PFSK-1 (cell line): ENCODE results near the gene ZBTB24.

Experiments
- POLR2AphosphoS5 ChIP-seq: IDR thresholded peaks from 2 replicates; pipeline ENCODE4 v1.6.1; 2012; ENCODE audit warnings: low read depth, mild to moderate bottlenecking, control low read depth, low read length, moderate library complexity
- REST ChIP-seq, 2 experiments: IDR thresholded peaks; 2 replicates each; pipeline versions ENCODE4 v1.6.1 to v1.8.0; 2011 to 2012; ENCODE audit warnings: low read depth in 2 of 2, low read length in 2 of 2, control low read depth in 1 of 2, inconsistent platforms in 1 of 2, mild to moderate bottlenecking in 1 of 2, moderate library complexity in 1 of 2; ENCODE audit not compliant: insufficient read depth in 1 of 2
- SIN3A ChIP-seq: IDR thresholded peaks from 2 replicates; pipeline ENCODE4 v1.6.1; 2012; ENCODE audit warnings: mild to moderate bottlenecking, low read length, moderate library complexity, borderline replicate concordance; ENCODE audit not compliant: insufficient read depth
- TAF1 ChIP-seq: IDR thresholded peaks from 2 replicates; pipeline ENCODE4 v1.6.1; 2012; ENCODE audit warnings: low read length, control low read depth, borderline replicate concordance; ENCODE audit not compliant: insufficient read depth

DNA sequence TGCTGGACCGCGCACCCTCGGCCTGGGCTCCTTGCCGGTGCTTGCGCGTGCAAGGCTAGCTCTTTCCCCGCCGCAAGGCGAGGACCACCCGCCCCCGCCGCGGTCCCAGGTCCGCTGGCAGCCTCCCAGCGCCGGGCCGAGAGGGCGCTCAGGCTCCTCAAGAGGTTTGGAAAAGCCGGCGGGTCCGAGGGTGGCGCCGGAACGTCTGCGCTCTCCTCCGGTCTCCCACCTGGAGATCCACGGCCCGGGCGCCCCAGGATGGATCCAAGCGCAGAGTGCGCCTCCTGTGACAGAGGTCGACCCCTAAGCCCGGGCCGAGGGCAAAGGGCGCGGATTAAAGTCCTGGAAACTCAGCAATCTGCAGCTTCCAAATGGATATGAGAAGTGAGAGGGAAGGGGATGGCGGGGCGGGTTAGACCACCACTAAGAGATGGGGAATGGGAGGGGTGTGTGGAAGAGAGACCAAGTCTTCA, 26.9 kb downstream of the ZBTB24 start:
- TF ChIP-seq REST (IDR thresholded peaks at IDR 0.05; ENCODE audit: insufficient read depth in 1 of 2, low read depth in 2 of 2, low read length in 2 of 2) (no peak), POLR2AphosphoS5 (no peak), TAF1 (no peak), SIN3A (no peak)
